ENCODE data around the gene ZNF12.

ZNF12 gene

DNA sequence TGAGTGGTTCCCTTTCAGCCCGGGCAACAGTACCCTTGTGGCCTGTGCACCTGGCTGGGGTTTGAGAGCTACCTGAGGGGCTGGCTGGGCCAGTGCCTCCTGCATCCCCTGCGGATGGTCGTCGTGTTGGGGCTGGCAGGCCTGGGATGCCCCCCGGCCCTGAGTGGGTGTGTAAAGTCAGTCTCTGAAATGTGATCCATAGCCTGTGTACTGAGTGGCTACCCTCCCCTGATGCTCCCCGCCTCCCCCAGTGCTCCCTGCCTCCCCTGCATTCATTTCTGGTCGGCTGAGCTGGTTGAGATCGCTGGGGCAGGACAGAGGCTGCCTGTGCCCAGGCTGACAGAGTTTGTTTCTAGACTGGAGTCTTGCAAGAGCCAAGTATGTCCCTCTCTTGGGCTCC, 60.3 kb downstream of the ZNF12 start:
- no peak for DNase-seq

DNA sequence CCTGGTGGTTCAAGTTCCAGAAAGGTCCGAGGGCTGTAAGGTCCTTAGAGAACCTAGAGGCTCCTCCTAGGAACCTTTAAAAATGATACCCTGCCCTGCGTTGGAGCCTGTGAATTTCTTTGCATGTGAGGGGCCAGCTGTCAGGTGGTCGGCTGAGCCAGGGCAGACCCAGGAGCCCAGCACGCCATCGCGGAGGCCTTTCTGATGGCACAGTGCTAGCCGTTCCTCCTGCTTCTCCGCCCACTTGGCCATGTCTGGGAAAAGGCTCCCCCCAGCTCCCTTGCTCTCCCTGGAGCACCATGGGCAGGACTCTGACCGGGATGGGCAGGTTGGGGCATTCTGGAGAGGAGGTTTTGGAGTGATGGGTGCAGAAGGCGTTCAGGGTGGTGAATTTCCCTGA, 62.0 kb downstream of the ZNF12 start:
- no peak for DNase-seq

DNA sequence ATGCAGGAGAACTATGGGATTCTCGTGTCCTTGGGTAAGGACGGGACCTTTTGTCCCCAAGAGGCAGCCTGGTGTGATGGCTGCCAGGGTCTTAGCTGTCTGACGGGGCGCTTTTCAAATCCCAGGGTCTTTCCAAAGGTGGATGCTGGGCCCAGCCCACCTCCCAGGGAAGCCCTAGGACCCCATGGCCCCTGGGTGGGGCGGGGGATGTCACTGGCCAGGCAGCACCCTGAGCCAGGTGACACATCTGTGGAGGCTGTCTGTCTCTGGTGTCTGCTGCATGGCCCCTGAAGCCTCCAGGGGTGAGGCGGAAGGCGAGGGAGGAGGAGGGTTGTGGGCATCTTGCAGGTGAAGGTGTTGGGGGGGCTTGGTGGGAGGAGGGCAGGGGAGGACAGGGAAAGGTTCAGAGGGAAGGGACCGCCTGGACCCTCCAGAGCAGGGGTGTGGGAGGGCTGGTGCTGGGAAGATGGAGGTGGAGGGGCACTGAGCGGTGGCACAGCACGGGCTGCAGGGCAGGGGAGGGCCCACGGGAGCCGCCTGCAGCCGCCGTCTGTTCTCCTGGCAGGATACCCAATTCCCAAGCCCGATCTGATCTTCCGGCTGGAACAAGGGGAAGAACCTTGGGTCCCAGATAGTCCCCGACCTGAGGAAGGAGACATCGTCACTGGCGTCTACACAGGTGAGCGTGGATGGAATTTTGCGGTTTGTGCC, 62.7 kb downstream of the ZNF12 start:
- no peak for DNase-seq

DNA sequence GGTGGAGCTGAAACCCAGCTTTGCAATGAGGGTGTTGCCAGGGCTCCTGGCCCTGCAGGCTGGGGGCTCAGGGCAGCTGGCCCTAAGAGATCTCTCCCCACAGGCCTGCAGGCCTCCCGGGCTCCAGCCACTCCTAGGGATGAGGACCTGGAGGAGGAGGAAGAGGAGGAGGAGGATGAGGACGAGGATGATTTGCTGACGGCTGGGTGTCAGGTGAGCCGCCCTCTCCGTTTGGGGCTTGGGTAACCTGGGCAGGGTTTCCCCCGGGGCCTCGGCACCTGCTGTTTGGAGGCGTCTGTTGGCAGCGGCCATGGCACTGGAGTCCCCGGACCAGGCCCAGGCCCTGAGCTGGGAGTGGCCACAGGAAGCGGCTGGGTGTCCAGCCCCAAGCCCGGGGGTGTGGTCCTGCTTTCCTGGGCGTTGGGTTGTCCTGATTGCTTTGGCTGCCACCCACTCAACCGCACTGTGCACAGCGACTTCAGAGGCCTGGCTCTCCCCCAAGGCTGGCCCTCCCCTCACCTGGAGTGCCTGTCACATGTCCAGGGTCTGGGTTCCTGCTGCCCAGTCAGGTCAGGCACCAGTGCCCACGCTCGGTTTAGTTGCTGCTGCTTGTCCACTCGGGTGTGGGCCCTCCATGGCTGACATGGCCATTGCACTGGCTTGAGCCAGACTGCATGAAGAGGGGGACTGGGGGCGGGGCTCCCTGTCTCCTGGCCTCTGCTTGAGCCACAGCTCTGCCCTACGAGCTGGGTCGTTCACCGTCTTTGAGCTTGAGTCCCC, 63.7 kb downstream of the ZNF12 start:
- no peak for DNase-seq

DNA sequence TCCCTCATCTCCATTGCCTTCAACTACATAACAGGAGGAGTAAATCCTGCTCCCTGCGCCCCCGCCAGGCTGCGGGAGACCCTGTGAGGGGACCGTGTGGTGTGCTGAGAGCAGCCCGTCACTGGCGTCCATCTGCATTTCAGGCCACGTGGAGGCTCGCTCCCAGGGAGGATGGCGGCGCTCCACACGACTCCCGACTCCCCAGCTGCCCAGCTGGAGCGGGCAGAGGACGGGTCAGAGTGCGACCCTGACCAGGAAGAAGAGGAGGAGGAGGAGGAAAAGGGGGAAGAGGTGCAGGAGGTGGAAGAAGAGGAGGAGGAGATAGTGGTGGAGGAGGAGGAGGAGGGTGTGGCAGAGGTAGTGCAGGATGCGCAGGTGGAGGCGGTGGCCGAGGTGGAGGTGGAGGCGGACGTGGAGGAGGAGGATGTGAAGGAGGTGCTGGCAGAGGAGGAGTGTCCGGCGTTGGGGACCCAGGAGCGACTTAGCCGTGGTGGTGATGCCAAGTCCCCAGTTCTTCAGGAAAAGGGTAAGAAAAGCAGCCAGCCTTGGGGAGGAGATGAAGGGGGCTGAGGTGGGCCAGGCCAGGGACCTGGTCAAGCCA, 64.4 kb downstream of the ZNF12 start:
- no peak for DNase-seq

DNA sequence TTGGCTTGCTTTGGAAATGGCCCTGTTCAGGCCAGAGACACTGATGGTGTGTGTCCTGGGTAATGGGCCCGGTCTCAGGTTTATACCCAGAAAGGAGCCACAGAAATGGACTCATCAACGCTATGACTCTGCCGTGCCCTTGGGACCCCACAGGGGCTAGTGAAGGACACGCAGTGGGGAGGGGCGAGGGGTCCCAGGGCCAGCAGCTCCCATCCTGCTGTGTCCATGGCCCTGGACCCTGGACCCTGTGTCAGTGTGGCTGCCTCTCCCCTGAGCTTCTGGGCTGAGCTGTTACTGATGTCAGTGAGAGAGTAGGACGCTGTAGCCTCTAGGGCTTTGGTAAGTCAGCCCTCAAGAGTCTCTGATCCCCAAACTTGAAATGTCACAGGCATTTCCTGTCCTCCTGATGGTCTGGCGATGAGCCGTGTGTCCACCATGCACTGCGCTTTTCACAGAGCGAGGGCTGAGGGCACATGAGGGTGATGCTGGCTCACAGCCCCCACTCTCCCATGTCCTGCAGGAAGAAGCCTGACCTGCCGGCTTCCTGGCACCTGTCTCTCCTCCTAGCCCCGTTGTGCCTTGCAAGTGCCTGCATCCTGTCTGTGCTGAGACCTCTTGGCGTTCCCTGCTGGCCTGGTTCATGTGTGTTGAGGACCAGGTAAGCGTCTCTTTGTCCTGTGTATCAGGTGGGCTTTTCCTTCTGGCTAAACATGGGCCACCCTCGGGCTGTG, 65.3 kb downstream of the ZNF12 start:
- DNase-seq: no peak

DNA sequence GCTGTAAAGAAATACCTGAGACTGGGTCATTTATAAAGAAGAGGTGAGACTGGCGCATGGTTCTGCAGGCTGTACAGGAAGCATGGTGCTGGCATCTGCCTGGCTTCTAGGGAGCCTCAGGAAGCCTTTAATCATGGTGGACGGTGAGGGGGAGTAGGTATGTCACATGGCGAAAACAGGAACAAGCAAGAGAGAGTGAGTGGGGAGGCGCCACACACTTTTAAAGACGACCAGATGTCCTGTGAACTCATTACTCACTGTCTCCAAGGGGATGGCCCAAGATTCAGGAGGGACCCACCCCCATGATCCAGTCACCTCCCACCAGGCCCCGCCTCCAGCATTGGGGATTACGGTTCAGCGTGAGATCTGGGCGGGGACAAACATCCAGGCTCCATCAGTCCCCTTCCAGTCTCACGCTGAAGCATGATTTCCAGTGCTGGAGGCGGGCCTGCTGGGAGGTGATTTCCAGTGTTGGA, 66.5 kb downstream of the ZNF12 start:
- DNase-seq: peak; percentile 63 to 75 (median 73)

DNA sequence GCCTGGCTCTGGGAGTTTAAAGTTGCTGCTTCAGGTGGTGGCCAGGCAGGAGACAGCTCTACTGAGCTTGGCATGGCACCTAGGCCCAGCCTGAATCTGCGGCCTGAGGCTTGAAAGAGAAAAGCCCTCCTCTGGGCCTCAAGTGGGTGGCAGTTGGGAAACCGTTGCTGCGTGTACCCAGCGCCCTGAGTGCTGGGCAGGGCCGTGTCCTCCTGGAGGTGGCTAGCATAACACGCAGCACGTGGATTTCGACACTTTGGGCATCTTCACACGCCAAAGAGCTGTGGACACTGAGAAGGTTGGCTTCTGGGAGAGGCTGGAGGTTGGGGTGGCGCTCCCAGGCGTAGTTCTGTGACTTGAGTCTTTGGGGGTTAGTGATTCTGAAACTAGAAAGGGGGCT, 67.1 kb downstream of the ZNF12 start:
- no peak for DNase-seq

DNA sequence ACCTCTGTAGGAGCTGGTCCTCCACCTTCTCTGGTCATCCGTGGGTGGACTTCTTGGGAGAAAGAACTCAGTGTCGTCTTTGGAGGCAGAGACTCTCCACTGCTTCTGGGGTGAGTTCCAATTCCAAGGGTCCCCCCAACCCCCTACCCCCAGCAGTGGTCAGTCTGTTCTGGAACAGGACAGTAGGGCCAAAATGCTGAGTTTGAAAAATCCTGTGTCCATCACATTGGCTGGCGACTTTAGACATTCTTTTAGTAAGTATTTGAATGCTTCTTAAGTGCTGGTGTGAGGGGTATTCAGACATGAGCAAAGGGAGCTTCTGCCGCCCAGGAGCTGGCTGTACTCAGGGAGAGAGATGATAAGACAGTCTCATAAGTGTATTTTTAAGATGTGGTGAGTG, 67.7 kb downstream of the ZNF12 start:
- no peak for DNase-seq

All from suppressor macrophage treated with lipopolysaccharide for 1 hour (primary cell).